Suprapubic skin (tissue), 4 donors: Measurements from ENCODE around the gene ZCCHC24. TPM values are rescaled to one million over a fixed set of nuclear protein-coding genes. Genes with fewer than 3 reads are reported as not detected.
"Not testable (repeated sequence)": the region's sequence is repeated elsewhere in the genome, so short reads cannot be mapped to it uniquely, and the experiment has no call there.

ENCODE experiments used
- DNase-seq, 2 donors: peaks; one replicate each; pipeline ENCODE4 v3.0.0-alpha.2; 2019; ENCODE audit warnings: low spot score in 2 of 2
- H3K27ac ChIP-seq: fragments of 200-600 bp; sonication (generic); one replicate; pipeline ENCODE4 v1.5.1; 2019
- H3K27me3 ChIP-seq: fragments of 200-600 bp; sonication (generic); one replicate; pipeline ENCODE4 v1.5.1; 2019
- H3K36me3 ChIP-seq: fragments of 200-600 bp; sonication (generic); one replicate; pipeline ENCODE4 v1.5.1; 2019
- H3K4me1 ChIP-seq: fragments of 200-600 bp; sonication (generic); one replicate; pipeline ENCODE4 v1.5.1; 2019
- H3K4me3 ChIP-seq: fragments of 200-600 bp; sonication (generic); one replicate; pipeline ENCODE4 v1.5.1; 2019; ENCODE audit warnings: mild to moderate bottlenecking
- H3K9me3 ChIP-seq: fragments of 200-600 bp; sonication (generic); one replicate; pipeline ENCODE4 v1.5.1; 2019
- CTCF ChIP-seq, 2 donors: fragments of 200-600 bp in 1 of 2; fragments of 450-650 bp in 1 of 2; sonication (generic) in 1 of 2; IDR thresholded peaks; one replicate each; pipeline ENCODE4 v1.5.1; 2016 to 2019; ENCODE audit warnings: antibody characterized with exemption in 2 of 2, mild to moderate bottlenecking in 1 of 2, moderate library complexity in 1 of 2
- EP300 ChIP-seq: sonication (generic); formaldehyde crosslinking; IDR thresholded peaks from one replicate; pipeline ENCODE4 v1.6.1; 2017; ENCODE audit warnings: antibody characterized with exemption
- POLR2A ChIP-seq, 2 donors: fragments of 450-650 bp; IDR thresholded peaks; one replicate each; pipeline ENCODE4 v1.6.1; 2017; ENCODE audit warnings: antibody characterized with exemption in 2 of 2, mild to moderate bottlenecking in 2 of 2, moderate library complexity in 2 of 2
- POLR2AphosphoS5 ChIP-seq, 3 donors: sonication (generic); formaldehyde crosslinking; IDR thresholded peaks; one replicate each; pipeline ENCODE4 v1.6.1; 2017; ENCODE audit warnings: antibody characterized with exemption in 3 of 3
- WGBS: methylation state at CpG from one replicate; pipeline ENCODE4 v1.1.5; 2018; 5-methylcytosine and 5-hydroxymethylcytosine counted together
- total RNA-seq, 4 donors: library from RNA; depleted of rRNA; stranded (reverse); fragments of >200 nt; gene quantifications; one replicate each; pipeline ENCODE4 v1.1.0, GENCODE V29; 2016

Gene ZCCHC24
- total RNA-seq, 4 donors from 2014 or later, result 8.9 to 17.3 (median 12.8) TPM

GRCh38 chr10:79335470-79336235, 109.8 kb downstream of the ZCCHC24 start:
- H3K27ac ChIP-seq, result no peak overlapping the region
- no peak overlapping the region for H3K4me3 ChIP-seq
- peaks cover 10% of the 10 kb centered on the region for H3K4me1 ChIP-seq
- WGBS, result 84% methylated on average over 13 of the region's 13 CpGs
- no peak for TF ChIP-seq POLR2AphosphoS5 (IDR thresholded peaks at IDR 0.05)
- H3K27me3 ChIP-seq, result no peaks in the 10 kb centered on the region
- no peaks in the 10 kb centered on the region for H3K9me3 ChIP-seq
- no peak for DNase-seq
- no peaks in the 10 kb centered on the region for H3K36me3 ChIP-seq

GRCh38 chr10:79335094-79335469, 110.3 kb downstream of the ZCCHC24 start:
- Histone ChIP-seq H3K36me3 (no peaks in the 10 kb centered on the region), H3K4me1 (peaks cover 8% of the 10 kb centered on the region), H3K27ac (no peak overlapping the region), H3K4me3 (no peak overlapping the region), H3K27me3 (no peaks in the 10 kb centered on the region), H3K9me3 (no peaks in the 10 kb centered on the region)
- TF ChIP-seq CTCF (IDR thresholded peaks at IDR 0.05) (no peak), POLR2A (IDR thresholded peaks at IDR 0.05) (no peak), EP300 (no peak), POLR2AphosphoS5 (IDR thresholded peaks at IDR 0.05) (no peak)
- no peak for DNase-seq
- WGBS, result 97% methylated on average over 2 of the region's 2 CpGs

- peaks cover 8% of the 10 kb centered on the region for H3K4me1 ChIP-seq
- no peaks in the 10 kb centered on the region for H3K36me3 ChIP-seq
- no peak overlapping the region for H3K27ac ChIP-seq
- no peak overlapping the region for H3K4me3 ChIP-seq
- no peaks in the 10 kb centered on the region for H3K27me3 ChIP-seq
- TF ChIP-seq EP300 (no peak), CTCF (IDR thresholded peaks at IDR 0.05) (no peak), POLR2AphosphoS5 (IDR thresholded peaks at IDR 0.05) (no peak), POLR2A (IDR thresholded peaks at IDR 0.05) (no peak)
- 98% methylated on average over 2 of the region's 2 CpGs for WGBS
- H3K9me3 ChIP-seq, result no peaks in the 10 kb centered on the region
- DNase-seq, result no peak
Measured at GRCh38 chr10:79334573-79334972, 110.9 kb downstream of the ZCCHC24 start.

- H3K9me3 ChIP-seq, result no peaks in the 10 kb centered on the region
- no peaks in the 10 kb centered on the region for H3K27me3 ChIP-seq
- H3K4me3 ChIP-seq, result no peak overlapping the region
- peaks cover 8% of the 10 kb centered on the region for H3K4me1 ChIP-seq
- no peaks in the 10 kb centered on the region for H3K36me3 ChIP-seq
- TF ChIP-seq EP300 (no peak), POLR2AphosphoS5 (IDR thresholded peaks at IDR 0.05) (no peak), CTCF (IDR thresholded peaks at IDR 0.05) (no peak), POLR2A (IDR thresholded peaks at IDR 0.05) (no peak)
- DNase-seq, result no peak
- 86% methylated on average over 2 of the region's 2 CpGs for WGBS
- no peak overlapping the region for H3K27ac ChIP-seq
Measured at GRCh38 chr10:79333513-79333912, 111.9 kb downstream of the ZCCHC24 start.

- DNase-seq, H3K4me1 ChIP-seq, H3K27me3 ChIP-seq, H3K27ac ChIP-seq, H3K4me3 ChIP-seq, H3K36me3 ChIP-seq, H3K9me3 ChIP-seq: not testable (repeated sequence)
- 96% methylated on average over 2 of the region's 10 CpGs for WGBS
Measured at GRCh38 chr10:79332610-79333315, 112.7 kb downstream of the ZCCHC24 start.

Other genes with a start within 250 kb of the ZCCHC24 start
- 10 to 100 TPM; 41.0 to 92.8 (median 71.1) TPM for gene PPIF, start 98.2 kb downstream of the ZCCHC24 start, total RNA-seq
- gene EIF5AL1, start 66.9 kb upstream of the ZCCHC24 start, total RNA-seq, result under 1 TPM in 3 of 4 donors, not detected in 1; 0.23 to 0.52 (median 0.47) TPM
- gene SFTPA2, start 114.8 kb upstream of the ZCCHC24 start, total RNA-seq, result not detected
- gene SFTPA1, start 165.3 kb upstream of the ZCCHC24 start, total RNA-seq, result not detected